Esophagus squamous epithelium (tissue), 5 donors: Measurements from ENCODE around the gene JAM3. TPM values are rescaled to one million over a fixed set of nuclear protein-coding genes. Genes with fewer than 3 reads are reported as not detected.
A peak's percentile ranks its signal among the peaks of the same experiment; 100 is the strongest.

ENCODE experiments used
- DNase-seq: peaks from one replicate; lab custom pipeline; 2025; lab: John Stamatoyannopoulos, UW
- H3K27ac ChIP-seq, 4 donors: fragments of 200-600 bp; sonication (generic); one replicate each; pipeline ENCODE4 v1.5.1; 2016 to 2019; ENCODE audit warnings: mild to moderate bottlenecking in 1 of 4
- H3K27me3 ChIP-seq, 4 donors: fragments of 200-600 bp; sonication (generic); 1 replicate in 3 of 4; 2 replicates in 1 of 4; pipeline versions ENCODE4 v1.5.1 to v1.6.0; 2017 to 2021; ENCODE audit warnings: antibody characterized with exemption in 1 of 4
- H3K36me3 ChIP-seq, 3 donors: fragments of 200-600 bp; sonication (generic); one replicate each; pipeline ENCODE4 v1.5.1; 2016 to 2019
- H3K4me1 ChIP-seq, 3 donors: fragments of 200-600 bp; sonication (generic); one replicate each; pipeline ENCODE4 v1.5.1; 2017 to 2019
- H3K4me3 ChIP-seq, 4 donors: fragments of 200-600 bp; sonication (generic); 1 replicate in 3 of 4; 2 replicates in 1 of 4; pipeline ENCODE4 v1.5.1; 2016 to 2019; ENCODE audit warnings: mild to moderate bottlenecking in 2 of 4, moderate library complexity in 1 of 4
- H3K9me3 ChIP-seq, 3 donors: fragments of 200-600 bp; sonication (generic); one replicate each; pipeline ENCODE4 v1.5.1; 2016 to 2019
- POLR2A ChIP-seq, 4 donors: fragments of 450-650 bp; IDR thresholded peaks; one replicate each; pipeline ENCODE4 v1.6.1; 2017; ENCODE audit warnings: antibody characterized with exemption in 4 of 4, mild to moderate bottlenecking in 4 of 4, moderate library complexity in 3 of 4
- WGBS, 2 donors: methylation state at CpG; one replicate each; pipeline ENCODE4 v1.1.5; 2018; 5-methylcytosine and 5-hydroxymethylcytosine counted together
- intact Hi-C: fragments of 100-400 bp; cut with DNase I; formaldehyde crosslinking; loops from one replicate; pipeline ENCODE4 v1.15.0; 2022
- total RNA-seq, 4 donors: library from RNA; depleted of rRNA; stranded (reverse); fragments of >200 nt; gene quantifications; one replicate each; pipeline ENCODE4 v1.1.0, GENCODE V29; 2016
- TF ChIP-seq, protein P1 (sequence below), 6 experiments: fragments of 450-650 bp in 4 of 6; fragments of 200-600 bp in 2 of 6; sonication (generic) in 2 of 6; IDR thresholded peaks; one replicate each; pipeline ENCODE4 v1.5.1; 2016 to 2019; ENCODE audit warnings: antibody characterized with exemption in 6 of 6, mild to moderate bottlenecking in 4 of 6, moderate library complexity in 4 of 6
- donor health status: DM: yes; HTN: yes; CAD: no.

The JAM3 gene
- 10 to 100 TPM in 2 of 4 donors, 1 to 10 TPM in 2; 1.6 to 21.4 (median 7.9) TPM for total RNA-seq

DNA sequence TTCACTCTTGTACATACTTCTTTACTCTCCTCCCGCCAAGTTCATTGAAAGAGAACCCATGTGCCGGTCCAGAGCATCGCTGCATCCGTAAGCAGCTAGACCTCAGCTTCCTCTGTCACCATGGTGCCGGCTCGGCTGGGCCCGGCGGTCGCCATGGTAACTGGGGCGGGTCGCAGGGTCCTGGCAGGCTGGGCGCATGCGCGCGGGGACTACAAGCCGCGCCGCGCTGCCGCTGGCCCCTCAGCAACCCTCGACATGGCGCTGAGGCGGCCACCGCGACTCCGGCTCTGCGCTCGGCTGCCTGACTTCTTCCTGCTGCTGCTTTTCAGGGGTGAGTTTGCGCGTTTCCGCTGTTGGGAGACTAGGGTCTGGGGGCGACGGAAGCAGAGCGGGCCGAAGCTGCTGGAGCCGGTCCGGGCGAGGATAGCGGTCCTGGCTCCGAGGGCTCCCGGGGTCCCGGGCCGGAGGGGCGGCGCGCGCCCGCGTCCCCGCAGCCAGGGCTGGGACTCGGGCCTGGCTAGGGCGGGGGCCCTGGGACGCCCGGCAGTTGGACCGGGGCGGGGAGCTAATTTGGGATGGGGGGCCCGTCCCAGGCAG is at the start of gene JAM3:
JAM3 (plus strand) TSS at position 244 of the 597 bp plus-strand sequence; CDS start at position 256, 12 bp downstream.
- Histone ChIP-seq H3K4me3 (peak within 1 kb of the TSS; percentile 47 to 75 (median 59)), H3K4me1 (peaks cover 0 to 40% (median 0%) of the 10 kb centered on the region in 3 donors), H3K27me3 (peaks cover 0 to 47% (median 0%) of the 10 kb centered on the region in 4 donors), H3K27ac (peak within 1 kb of the TSS; percentile 79 to 90 (median 84)), H3K36me3 (no peaks in the 10 kb centered on the region), H3K9me3 (no peaks in the 10 kb centered on the region)
- WGBS, 2 donors, result 0 to 4% methylated on average over 7 to 23 of the region's 57 CpGs
- peak in 2 of 4 donors; percentile 72 to 86 for TF ChIP-seq POLR2A (IDR thresholded peaks at IDR 0.05)
- TF ChIP-seq, protein P1, sequence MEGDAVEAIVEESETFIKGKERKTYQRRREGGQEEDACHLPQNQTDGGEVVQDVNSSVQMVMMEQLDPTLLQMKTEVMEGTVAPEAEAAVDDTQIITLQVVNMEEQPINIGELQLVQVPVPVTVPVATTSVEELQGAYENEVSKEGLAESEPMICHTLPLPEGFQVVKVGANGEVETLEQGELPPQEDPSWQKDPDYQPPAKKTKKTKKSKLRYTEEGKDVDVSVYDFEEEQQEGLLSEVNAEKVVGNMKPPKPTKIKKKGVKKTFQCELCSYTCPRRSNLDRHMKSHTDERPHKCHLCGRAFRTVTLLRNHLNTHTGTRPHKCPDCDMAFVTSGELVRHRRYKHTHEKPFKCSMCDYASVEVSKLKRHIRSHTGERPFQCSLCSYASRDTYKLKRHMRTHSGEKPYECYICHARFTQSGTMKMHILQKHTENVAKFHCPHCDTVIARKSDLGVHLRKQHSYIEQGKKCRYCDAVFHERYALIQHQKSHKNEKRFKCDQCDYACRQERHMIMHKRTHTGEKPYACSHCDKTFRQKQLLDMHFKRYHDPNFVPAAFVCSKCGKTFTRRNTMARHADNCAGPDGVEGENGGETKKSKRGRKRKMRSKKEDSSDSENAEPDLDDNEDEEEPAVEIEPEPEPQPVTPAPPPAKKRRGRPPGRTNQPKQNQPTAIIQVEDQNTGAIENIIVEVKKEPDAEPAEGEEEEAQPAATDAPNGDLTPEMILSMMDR (IDR thresholded peaks at IDR 0.05), result no peak
- intact Hi-C loops, result no loop called here
- peak; percentile 49 for DNase-seq

DNA sequence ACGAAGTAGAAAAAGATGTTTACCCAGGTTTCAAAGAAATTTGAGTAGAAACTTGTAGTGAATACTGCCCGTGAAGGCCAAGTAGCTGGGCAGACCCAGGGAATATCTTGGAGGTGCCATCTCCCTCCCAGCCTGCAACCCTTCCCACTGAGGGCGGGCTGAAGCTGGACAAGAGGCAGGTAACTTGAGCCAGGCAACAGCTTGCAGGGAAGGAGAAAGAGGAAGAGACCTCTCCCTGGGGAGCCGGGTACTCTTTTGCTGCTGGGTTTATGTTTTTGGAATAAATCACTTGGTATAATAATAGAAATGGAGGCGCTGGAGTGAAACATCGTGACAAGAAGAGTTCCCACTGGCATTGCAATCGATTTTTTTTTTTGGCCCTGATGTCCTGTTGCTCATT is 49.4 kb upstream of the JAM3 start:
- H3K9me3 ChIP-seq, result no peaks in the 10 kb centered on the region
- H3K36me3 ChIP-seq, result no peaks in the 10 kb centered on the region
- no peak for TF ChIP-seq POLR2A (IDR thresholded peaks at IDR 0.05)
- TF ChIP-seq, protein P1 (IDR thresholded peaks at IDR 0.05), result no peak
- peaks cover 0 to 24% (median 0%) of the 10 kb centered on the region in 4 donors for H3K27me3 ChIP-seq
- H3K4me1 ChIP-seq, result peaks cover 0 to 4% (median 2%) of the 10 kb centered on the region in 3 donors
- H3K4me3 ChIP-seq, result no peak overlapping the region
- DNase-seq, result no peak
- 48 to 61% methylated on average over 4 to 7 of the region's 7 CpGs for WGBS, 2 donors
- intact Hi-C loops, result no loop called here
- H3K27ac ChIP-seq, result no peak overlapping the region

DNA sequence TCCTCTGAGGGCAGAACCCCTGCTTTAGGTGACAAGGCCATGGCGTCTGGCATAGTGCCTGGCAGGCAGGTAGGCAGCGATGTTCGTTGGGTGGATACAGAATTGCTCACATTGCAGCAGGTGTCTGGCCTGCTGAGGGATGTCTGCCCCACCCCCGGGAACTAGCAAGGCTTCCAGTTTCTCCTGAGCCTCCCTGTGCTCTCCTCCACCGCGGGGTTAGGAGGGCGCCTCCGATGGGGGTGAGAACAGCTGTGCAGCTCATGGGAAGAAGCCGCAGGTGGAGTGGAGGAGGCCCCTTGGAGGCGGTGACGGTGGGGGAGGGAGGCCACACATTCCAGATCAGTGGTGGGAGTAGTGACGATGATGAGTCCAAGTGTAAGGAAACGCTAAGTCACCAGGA is 48.3 kb upstream of the JAM3 start:
- 79 to 87% methylated on average over 6 to 10 of the region's 13 CpGs for WGBS, 2 donors
- intact Hi-C loops, result no loop called here
- Histone ChIP-seq H3K4me1 (peaks cover 0 to 11% (median 3%) of the 10 kb centered on the region in 3 donors), H3K36me3 (no peaks in the 10 kb centered on the region), H3K27ac (no peak overlapping the region), H3K27me3 (peaks cover 0 to 32% (median 0%) of the 10 kb centered on the region in 4 donors), H3K4me3 (no peak overlapping the region), H3K9me3 (no peaks in the 10 kb centered on the region)
- TF ChIP-seq, protein P1 (IDR thresholded peaks at IDR 0.05), result no peak
- TF ChIP-seq POLR2A (IDR thresholded peaks at IDR 0.05), result no peak
- DNase-seq, result no peak

DNA sequence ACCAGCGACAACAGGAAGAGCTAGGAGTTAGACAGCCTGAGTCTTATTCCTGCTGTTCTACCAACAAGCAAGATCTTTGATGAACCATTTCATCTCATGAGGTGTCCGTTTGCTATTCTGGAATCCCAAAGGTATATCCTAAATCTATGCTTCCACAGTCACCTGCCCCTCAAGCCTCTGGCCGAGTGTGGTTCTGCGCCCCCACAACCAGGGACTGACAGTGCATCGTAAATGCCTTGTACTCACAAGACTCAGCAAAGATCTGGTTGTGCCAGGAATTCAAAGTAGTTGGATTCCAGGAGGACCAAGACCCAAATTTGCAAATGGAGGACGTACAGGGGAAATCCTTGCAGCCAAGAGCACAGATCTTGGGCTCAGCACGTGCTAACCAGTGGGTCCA is 47.5 kb upstream of the JAM3 start:
- Histone ChIP-seq H3K36me3 (no peaks in the 10 kb centered on the region), H3K9me3 (no peaks in the 10 kb centered on the region), H3K4me1 (peaks cover 0 to 11% (median 3%) of the 10 kb centered on the region in 3 donors), H3K4me3 (no peak overlapping the region), H3K27me3 (peaks cover 0 to 32% (median 0%) of the 10 kb centered on the region in 4 donors), H3K27ac (no peak overlapping the region)
- WGBS, 2 donors, result 67 to 85% methylated on average over 4 to 5 of the region's 7 CpGs
- TF ChIP-seq POLR2A (IDR thresholded peaks at IDR 0.05), result no peak
- TF ChIP-seq, protein P1 (IDR thresholded peaks at IDR 0.05), result no peak
- DNase-seq, result no peak
- intact Hi-C loops, result no loop called here

DNA sequence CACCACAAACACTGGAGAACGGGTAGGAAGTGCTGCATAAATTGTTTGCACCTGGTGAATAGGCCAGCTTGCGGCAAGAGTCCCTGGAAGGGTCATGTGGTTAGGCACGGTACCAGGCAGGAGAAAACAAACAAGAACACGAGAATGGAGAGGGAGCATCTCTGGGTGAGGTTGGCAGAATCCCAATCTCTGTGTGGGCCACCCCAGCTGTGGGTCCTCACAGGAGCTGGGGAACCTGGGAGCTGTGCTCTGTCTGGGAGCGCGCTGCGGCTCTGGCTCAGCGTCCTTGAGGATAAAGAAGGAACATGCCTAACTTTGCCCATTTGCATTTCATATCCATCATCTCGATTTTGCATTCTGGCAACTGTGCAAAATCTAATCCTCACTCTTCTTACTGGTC is 46.1 kb upstream of the JAM3 start:
- Histone ChIP-seq H3K4me3 (no peak overlapping the region), H3K9me3 (no peaks in the 10 kb centered on the region), H3K27me3 (peaks cover 0 to 39% (median 0%) of the 10 kb centered on the region in 4 donors), H3K27ac (no peak overlapping the region), H3K36me3 (no peaks in the 10 kb centered on the region), H3K4me1 (peaks cover 0 to 11% (median 3%) of the 10 kb centered on the region in 3 donors)
- 43 to 47% methylated on average over 9 of the region's 9 CpGs for WGBS, 2 donors
- DNase-seq, result no peak
- intact Hi-C loops, result no loop called here
- no peak for TF ChIP-seq POLR2A (IDR thresholded peaks at IDR 0.05)
- TF ChIP-seq, protein P1 (IDR thresholded peaks at IDR 0.05), result no peak
